Muscle layer of colon (tissue), 2 donors: ENCODE data around the gene CCL13.

ENCODE experiments used
- H3K27ac ChIP-seq: one replicate; pipeline ENCODE4 v1.7.0; 2013; ENCODE audit warnings: low read depth, mild to moderate bottlenecking, low read length, moderate library complexity
- H3K27me3 ChIP-seq, 2 donors: one replicate each; pipeline ENCODE4 v1.7.0; 2013; ENCODE audit warnings: low read length in 2 of 2, mild to moderate bottlenecking in 2 of 2; ENCODE audit not compliant: insufficient read depth in 2 of 2, control insufficient read depth in 1 of 2
- H3K36me3 ChIP-seq: one replicate; pipeline ENCODE4 v1.7.0; 2013; ENCODE audit warnings: mild to moderate bottlenecking, low read length; ENCODE audit not compliant: insufficient read depth
- H3K4me1 ChIP-seq: one replicate; pipeline ENCODE4 v1.7.0; 2013; ENCODE audit warnings: mild to moderate bottlenecking, low read length; ENCODE audit not compliant: insufficient read depth
- H3K4me3 ChIP-seq, 2 donors: one replicate each; pipeline ENCODE4 v1.7.0; 2013; ENCODE audit warnings: low read length in 2 of 2, low read depth in 1 of 2, mild to moderate bottlenecking in 1 of 2, moderate library complexity in 1 of 2
- H3K9ac ChIP-seq: one replicate; pipeline ENCODE4 v1.7.0; 2013; ENCODE audit warnings: low read length
- H3K9me3 ChIP-seq: one replicate; pipeline ENCODE4 v1.7.0; 2013; ENCODE audit warnings: mild to moderate bottlenecking, low read length
- donor health status: abdominal sarcoma.
- donor health status: Adenocarcinoma of cecum.

CCL13 gene

DNA sequence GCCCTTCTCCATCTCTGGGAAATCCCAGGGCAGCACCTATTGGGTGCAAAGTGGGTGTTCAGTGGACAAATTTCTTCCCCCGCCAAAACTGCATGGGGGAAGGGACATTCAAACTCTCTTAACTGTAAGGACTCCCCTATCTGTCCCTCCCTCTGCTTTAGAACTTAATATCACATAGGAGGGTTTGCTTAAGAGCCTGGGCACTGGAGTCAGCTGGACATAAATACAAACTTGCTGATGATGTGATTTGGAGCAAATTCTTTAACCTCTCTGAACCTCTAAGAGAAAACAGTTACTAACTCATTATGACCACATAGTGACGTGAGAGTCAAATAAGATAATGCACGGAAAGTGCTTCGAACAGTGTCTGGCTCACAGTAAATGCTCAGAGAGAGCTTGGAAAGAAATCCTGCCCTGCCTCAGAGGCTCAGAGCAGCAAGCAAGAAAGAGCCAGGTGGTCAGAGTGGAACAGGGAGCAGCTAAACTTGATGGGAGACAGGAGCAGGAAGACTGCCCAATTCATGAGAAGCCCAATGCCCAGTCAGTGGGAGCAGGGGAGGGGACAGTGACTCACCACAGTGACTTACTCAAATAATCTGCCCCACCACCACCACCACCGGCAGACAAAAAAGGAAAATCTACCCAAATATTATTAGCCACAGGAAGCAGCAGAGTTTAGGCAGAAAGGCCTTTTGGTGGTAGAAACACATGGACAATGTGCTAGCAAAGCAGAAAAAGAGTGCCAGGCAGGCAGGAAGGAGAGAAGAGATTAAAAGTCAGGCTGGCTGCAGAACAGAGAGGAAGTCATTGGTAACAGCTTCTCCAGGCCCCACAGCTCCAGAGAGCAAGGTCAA, 30.6 kb downstream of the CCL13 start:
- Histone ChIP-seq H3K9ac (no peak overlapping the region), H3K27ac (no peak overlapping the region), H3K4me3 (no peak overlapping the region), H3K9me3 (no peaks in the 10 kb centered on the region), H3K27me3 (no peaks in the 10 kb centered on the region), H3K36me3 (no peaks in the 10 kb centered on the region), H3K4me1 (no peaks in the 10 kb centered on the region)

DNA sequence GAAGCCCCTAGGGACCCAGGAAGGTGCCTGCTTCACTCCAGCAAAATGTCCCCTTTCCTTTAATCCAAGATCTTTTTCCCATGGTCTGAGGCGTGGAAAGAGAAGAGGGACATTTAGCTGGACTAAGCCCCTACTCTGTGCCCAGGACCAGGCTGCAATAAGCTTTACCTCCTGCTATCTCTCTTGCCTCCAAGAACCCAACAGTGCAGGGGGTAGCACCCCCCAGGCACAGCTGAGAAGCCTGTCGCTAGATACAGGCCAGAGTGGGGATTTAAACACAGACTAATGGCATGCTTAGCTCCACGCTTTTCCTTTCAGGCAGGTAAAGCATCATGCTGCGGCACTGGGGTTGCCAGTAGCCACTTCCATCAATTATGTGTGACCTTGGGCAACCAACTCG, 31.3 kb downstream of the CCL13 start:
- H3K4me1 ChIP-seq, result no peaks in the 10 kb centered on the region
- H3K36me3 ChIP-seq, result no peaks in the 10 kb centered on the region
- no peaks in the 10 kb centered on the region for H3K9me3 ChIP-seq
- H3K27ac ChIP-seq, result no peak overlapping the region
- no peak overlapping the region for H3K4me3 ChIP-seq
- no peak overlapping the region for H3K9ac ChIP-seq
- no peaks in the 10 kb centered on the region for H3K27me3 ChIP-seq

DNA sequence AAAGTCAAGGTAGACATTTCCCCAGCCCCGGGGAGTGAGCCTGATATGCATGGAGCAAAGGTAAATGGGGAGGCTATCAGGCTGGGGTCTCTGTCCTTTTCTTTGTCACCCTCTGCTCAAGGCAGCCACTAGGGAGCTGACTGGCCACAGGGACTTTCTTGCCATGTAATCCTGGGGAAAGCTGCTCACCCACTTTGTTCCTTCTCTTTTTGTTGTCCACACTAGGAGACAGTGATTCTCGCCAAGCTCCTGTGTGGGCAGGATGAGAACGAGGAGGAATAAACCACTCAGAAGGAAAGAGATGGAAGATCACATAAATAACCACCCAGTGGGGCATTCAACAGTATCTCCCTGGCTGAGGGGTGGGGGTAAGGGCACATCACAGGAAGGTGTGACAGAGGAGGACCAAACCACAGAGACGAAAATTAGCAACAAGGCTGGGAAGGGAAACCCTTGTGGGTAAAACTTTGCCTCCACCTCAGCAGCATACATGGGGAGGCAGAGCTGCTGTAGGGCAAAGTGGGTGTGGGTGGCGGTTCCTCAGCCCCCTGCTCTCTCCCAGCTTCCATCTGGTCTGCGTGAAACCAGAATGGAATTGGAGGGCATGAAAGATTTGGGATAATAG, 33.0 kb downstream of the CCL13 start:
- no peaks in the 10 kb centered on the region for H3K4me1 ChIP-seq
- no peaks in the 10 kb centered on the region for H3K9me3 ChIP-seq
- no peak overlapping the region for H3K9ac ChIP-seq
- no peaks in the 10 kb centered on the region for H3K27me3 ChIP-seq
- H3K36me3 ChIP-seq, result no peaks in the 10 kb centered on the region
- no peak overlapping the region for H3K4me3 ChIP-seq
- no peak overlapping the region for H3K27ac ChIP-seq

DNA sequence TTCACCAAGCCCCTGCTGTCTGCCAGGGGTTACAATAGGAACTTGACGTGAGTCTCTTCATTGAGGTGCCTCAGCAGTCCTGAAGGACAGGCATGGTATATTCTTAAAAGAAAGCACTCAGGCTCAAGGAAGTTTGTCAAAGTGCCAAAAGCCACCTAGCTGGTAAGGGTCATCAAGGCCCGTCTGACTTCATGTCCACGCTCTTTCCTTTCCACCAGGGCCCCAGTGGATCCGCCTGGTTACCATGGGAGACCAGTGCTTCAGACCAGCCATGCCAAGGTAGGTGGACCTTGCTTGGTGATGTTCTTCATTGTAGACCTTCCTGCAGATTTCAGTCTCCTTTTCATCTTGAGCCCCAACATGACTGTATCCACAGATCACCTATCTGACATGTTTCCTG, 34.4 kb downstream of the CCL13 start:
- no peak overlapping the region for H3K27ac ChIP-seq
- H3K4me3 ChIP-seq, result no peak overlapping the region
- H3K36me3 ChIP-seq, result no peaks in the 10 kb centered on the region
- no peaks in the 10 kb centered on the region for H3K4me1 ChIP-seq
- no peak overlapping the region for H3K9ac ChIP-seq
- no peaks in the 10 kb centered on the region for H3K27me3 ChIP-seq
- no peaks in the 10 kb centered on the region for H3K9me3 ChIP-seq

DNA sequence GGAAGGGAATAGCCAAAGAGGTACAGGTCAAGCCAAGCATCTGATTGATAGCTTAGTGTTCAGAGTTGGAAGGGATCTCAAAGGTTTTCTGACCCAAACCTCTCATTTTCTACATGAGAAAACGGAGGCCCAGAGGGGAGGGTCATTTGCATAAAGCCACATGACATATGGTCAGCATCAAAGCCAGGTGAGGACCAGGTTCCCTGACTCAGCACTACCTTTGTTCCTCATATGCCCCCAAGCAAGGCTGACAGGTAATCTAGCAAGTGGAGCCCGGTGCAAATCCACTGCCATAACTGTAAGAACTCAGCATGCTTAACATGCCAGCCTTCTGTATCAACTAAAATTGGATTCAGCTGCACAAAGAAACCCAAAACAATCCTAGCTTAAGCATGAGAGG, 35.0 kb downstream of the CCL13 start:
- Histone ChIP-seq H3K4me3 (no peak overlapping the region), H3K36me3 (no peaks in the 10 kb centered on the region), H3K27me3 (no peaks in the 10 kb centered on the region), H3K4me1 (no peaks in the 10 kb centered on the region), H3K9me3 (no peaks in the 10 kb centered on the region), H3K27ac (no peak overlapping the region), H3K9ac (no peak overlapping the region)

DNA sequence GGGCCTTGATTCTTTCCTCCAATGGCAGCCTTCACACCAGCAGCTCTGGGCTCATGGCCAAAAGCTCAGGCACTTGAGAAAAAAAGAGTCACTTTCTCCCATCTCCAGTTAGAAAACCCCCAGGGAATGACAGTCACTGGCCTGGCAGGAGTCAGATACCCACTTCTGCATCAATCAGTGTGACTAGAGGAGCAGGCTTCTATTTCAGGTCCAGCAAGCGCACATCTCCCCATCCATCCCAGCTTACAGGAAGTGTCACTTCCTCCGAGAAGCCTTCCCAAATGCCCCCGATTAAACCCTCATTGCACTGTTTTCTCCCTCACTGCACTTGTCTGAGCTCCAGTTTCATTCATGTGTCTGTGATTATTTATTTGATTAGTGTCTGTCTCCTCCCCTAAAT, 37.1 kb downstream of the CCL13 start:
- H3K4me3 ChIP-seq, result no peak overlapping the region
- H3K27me3 ChIP-seq, result no peaks in the 10 kb centered on the region
- H3K9me3 ChIP-seq, result no peaks in the 10 kb centered on the region
- H3K4me1 ChIP-seq, result no peaks in the 10 kb centered on the region
- H3K9ac ChIP-seq, result no peak overlapping the region
- H3K36me3 ChIP-seq, result no peaks in the 10 kb centered on the region
- no peak overlapping the region for H3K27ac ChIP-seq

DNA sequence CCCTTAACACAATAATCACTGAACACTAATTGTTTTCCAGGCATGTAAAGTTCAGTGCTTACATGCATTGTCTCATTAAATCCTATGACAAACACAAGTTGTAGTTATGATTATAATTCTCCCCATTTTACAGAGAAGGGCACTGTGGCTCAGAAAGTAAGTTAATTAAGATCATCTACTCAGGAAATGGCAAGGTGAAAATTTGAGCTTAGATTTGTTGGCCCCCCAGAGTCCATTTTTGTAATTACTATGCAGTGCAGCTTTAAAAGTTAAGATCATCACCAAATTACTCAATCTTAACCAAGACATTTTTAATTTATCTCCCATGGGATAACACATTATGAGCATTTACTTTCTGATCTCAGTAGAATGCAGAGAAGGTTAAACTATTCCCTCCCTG, 41.0 kb downstream of the CCL13 start:
- Histone ChIP-seq H3K27me3 (peaks cover 0 to 4% of the 10 kb centered on the region in 2 donors), H3K9ac (no peak overlapping the region), H3K4me1 (no peaks in the 10 kb centered on the region), H3K27ac (no peak overlapping the region), H3K9me3 (no peaks in the 10 kb centered on the region), H3K4me3 (no peak overlapping the region), H3K36me3 (no peaks in the 10 kb centered on the region)

DNA sequence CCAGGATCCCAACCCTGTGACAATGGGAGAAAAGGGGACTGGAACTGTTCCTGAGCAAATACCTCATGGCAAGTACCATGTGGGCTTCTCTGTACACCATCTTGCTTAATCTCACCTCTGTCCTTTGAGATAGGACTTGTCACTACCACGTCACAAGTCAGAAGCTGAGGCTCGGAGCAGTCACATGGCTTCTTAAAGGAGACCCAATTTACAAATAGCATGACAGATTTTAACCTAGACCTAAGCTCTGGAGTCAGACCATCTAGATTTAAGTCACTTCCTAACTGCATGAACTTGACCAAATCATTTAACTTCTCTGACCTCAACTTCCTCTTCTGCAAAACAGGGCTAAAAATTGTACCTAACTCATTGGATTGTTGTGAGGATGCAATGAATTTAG, 42.7 kb downstream of the CCL13 start:
- H3K27me3 ChIP-seq, result peaks cover 0 to 4% of the 10 kb centered on the region in 2 donors
- no peaks in the 10 kb centered on the region for H3K9me3 ChIP-seq

DNA sequence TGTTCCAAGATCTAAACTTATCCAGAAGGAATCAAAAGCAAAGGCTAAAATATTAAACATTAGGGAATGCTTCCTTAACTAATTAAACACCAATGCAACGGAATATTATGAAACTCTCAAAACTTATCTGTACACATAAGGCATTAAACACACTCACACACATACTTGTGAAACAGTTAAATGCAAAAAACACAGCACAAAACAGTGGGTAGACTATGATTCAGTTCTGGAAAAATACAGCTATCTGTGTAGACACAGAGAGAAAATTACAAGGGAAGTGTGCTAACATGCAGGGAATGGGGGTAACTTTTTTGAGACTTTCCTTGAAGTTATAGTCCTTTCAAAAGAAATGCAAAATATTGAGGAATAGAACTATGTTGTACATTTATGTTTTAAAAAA, 43.4 kb downstream of the CCL13 start:
- no peak overlapping the region for H3K4me3 ChIP-seq
- no peaks in the 10 kb centered on the region for H3K4me1 ChIP-seq
- peaks cover 0 to 4% of the 10 kb centered on the region in 2 donors for H3K27me3 ChIP-seq
- no peak overlapping the region for H3K27ac ChIP-seq
- H3K9ac ChIP-seq, result no peak overlapping the region
- H3K36me3 ChIP-seq, result no peaks in the 10 kb centered on the region
- H3K9me3 ChIP-seq, result no peaks in the 10 kb centered on the region

More for the DNA sequence above, 42.7 kb downstream of the CCL13 start:
- Histone ChIP-seq H3K9ac (no peak overlapping the region), H3K36me3 (no peaks in the 10 kb centered on the region), H3K4me3 (no peak overlapping the region), H3K4me1 (no peaks in the 10 kb centered on the region), H3K27ac (no peak overlapping the region)

DNA sequence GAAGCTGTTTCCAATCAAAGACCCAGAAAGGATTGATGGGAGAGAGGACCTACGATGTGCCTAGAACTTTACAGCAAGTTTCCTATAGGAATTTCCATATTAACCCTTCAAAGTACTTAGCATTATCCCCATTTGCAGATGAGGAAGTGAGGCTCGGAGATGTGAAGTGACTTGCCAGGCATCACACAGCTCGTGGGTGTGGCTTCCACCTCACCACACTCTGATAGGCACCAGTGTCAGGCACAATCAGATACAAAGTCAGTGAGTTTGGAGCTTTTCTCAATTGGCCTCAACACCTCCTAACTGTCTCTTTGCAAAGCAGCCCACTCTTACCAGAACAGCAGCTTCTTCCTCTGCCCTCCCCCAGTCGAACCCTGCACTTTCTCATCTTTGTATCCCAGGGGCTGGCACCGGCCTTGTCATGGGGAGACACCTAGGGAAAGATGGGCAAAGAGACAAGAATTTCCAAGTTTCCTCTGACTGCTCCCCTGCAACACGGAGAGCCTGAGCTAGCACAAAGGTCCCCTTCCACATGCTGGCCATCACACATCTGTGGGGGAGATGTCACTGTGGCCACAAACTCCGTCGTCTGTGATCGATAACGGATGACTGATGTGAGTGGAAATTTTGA, 44.1 kb downstream of the CCL13 start:
- no peaks in the 10 kb centered on the region for H3K36me3 ChIP-seq
- H3K27ac ChIP-seq, result no peak overlapping the region
- H3K4me1 ChIP-seq, result no peaks in the 10 kb centered on the region
- no peaks in the 10 kb centered on the region for H3K9me3 ChIP-seq
- no peak overlapping the region for H3K9ac ChIP-seq
- no peak overlapping the region for H3K4me3 ChIP-seq
- peaks cover 0 to 4% of the 10 kb centered on the region in 2 donors for H3K27me3 ChIP-seq

DNA sequence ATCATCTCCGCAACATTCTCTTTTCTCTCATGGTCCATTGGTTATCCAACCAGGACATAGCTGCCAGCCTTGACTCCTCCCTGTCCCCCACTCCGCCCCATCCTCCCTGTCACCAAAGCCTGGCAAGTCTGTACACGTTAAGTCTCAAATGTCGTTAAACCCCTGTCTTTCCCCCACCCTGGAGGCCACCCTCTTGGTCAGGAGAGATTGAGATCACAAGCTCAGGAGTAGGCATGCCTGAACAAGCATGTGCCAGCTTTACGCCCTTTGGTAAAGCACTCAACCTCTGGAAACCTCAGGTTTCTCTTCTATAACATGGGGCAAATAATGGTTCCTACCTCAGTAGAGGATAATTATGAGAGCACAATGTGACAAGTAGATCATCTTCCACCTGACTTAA, 44.9 kb downstream of the CCL13 start:
- Histone ChIP-seq H3K9ac (no peak overlapping the region), H3K9me3 (no peaks in the 10 kb centered on the region), H3K27me3 (peaks cover 0 to 4% of the 10 kb centered on the region in 2 donors), H3K4me1 (no peaks in the 10 kb centered on the region), H3K4me3 (no peak overlapping the region), H3K27ac (no peak overlapping the region), H3K36me3 (no peaks in the 10 kb centered on the region)
